ENCODE results near the gene ENGASE.

Gene ENGASE

GRCh38 chr17:79046916-79047280, 27.7 kb upstream of the ENGASE start:
- Histone ChIP-seq H4K20me1 (ENCODE audit: low read depth, low read length) (no peaks in the 10 kb centered on the region), H3F3A (ENCODE audit: insufficient read depth) (no peaks in the 10 kb centered on the region), H3K4me2 (ENCODE audit: low read depth, low read length, poor library complexity, severe bottlenecking) (no peak overlapping the region), H3K27ac (ENCODE audit: low read depth, low read length) (no peak overlapping the region), H3K9ac (ENCODE audit: low read length) (no peak overlapping the region), H3K4me3 (ENCODE audit: insufficient read depth, low read length, poor library complexity, severe bottlenecking) (no peak overlapping the region), H3K79me2 (ENCODE audit: insufficient read depth, low read length) (no peaks in the 10 kb centered on the region), H3K9me2 (replicated peaks; ENCODE audit: insufficient read depth, low read length) (no peaks in the 10 kb centered on the region), H3K9me3 (ENCODE audit: insufficient read depth, low read length) (no peaks in the 10 kb centered on the region), H2AFZ (ENCODE audit: low read depth, low read length, severe bottlenecking) (no peak overlapping the region), H3K27me3 (ENCODE audit: low read length) (no peaks in the 10 kb centered on the region), H3K36me3 (ENCODE audit: low read length) (no peaks in the 10 kb centered on the region)
- TF ChIP-seq CTCF (IDR thresholded peaks at IDR 0.05; ENCODE audit: insufficient read depth, low read length, poor library complexity, severe bottlenecking), result no peak
- TF ChIP-seq EZH2phosphoT487 (conservative IDR thresholded peaks at IDR 0.05; ENCODE audit: low read length), result no peak

- Histone ChIP-seq H3K27ac (ENCODE audit: low read depth, low read length) (no peak overlapping the region), H3K9me3 (ENCODE audit: insufficient read depth, low read length) (no peaks in the 10 kb centered on the region), H3F3A (ENCODE audit: insufficient read depth) (no peaks in the 10 kb centered on the region), H3K36me3 (ENCODE audit: low read length) (no peaks in the 10 kb centered on the region), H3K4me3 (ENCODE audit: insufficient read depth, low read length, poor library complexity, severe bottlenecking) (no peak overlapping the region), H3K9ac (ENCODE audit: low read length) (no peak overlapping the region), H3K27me3 (ENCODE audit: low read length) (no peaks in the 10 kb centered on the region), H3K79me2 (ENCODE audit: insufficient read depth, low read length) (no peaks in the 10 kb centered on the region), H2AFZ (ENCODE audit: low read depth, low read length, severe bottlenecking) (no peak overlapping the region), H3K4me2 (ENCODE audit: low read depth, low read length, poor library complexity, severe bottlenecking) (no peak overlapping the region), H3K9me2 (replicated peaks; ENCODE audit: insufficient read depth, low read length) (no peaks in the 10 kb centered on the region), H4K20me1 (ENCODE audit: low read depth, low read length) (no peaks in the 10 kb centered on the region)
- no peak for TF ChIP-seq EZH2phosphoT487 (conservative IDR thresholded peaks at IDR 0.05; ENCODE audit: low read length)
- TF ChIP-seq CTCF (IDR thresholded peaks at IDR 0.05; ENCODE audit: insufficient read depth, low read length, poor library complexity, severe bottlenecking), result no peak
Measured at GRCh38 chr17:79047291-79047920, 27.2 kb upstream of the ENGASE start.

DNA sequence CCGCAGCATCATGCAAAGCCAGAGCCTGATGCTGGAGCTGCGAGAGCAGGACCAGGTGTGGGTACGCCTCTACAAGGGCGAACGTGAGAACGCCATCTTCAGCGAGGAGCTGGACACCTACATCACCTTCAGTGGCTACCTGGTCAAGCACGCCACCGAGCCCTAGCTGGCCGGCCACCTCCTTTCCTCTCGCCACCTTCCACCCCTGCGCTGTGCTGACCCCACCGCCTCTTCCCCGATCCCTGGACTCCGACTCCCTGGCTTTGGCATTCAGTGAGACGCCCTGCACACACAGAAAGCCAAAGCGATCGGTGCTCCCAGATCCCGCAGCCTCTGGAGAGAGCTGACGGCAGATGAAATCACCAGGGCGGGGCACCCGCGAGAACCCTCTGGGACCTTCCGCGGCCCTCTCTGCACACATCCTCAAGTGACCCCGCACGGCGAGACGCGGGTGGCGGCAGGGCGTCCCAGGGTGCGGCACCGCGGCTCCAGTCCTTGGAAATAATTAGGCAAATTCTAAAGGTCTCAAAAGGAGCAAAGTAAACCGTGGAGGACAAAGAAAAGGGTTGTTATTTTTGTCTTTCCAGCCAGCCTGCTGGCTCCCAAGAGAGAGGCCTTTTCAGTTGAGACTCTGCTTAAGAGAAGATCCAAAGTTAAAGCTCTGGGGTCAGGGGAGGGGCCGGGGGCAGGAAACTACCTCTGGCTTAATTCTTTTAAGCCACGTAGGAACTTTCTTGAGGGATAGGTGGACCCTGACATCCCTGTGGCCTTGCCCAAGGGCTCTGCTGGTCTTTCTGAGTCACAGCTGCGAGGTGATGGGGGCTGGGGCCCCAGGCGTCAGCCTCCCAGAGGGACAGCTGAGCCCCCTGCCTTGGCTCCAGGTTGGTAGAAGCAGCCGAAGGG, 26.4 kb upstream of the ENGASE start:
- no peak for TF ChIP-seq CTCF (IDR thresholded peaks at IDR 0.05; ENCODE audit: insufficient read depth, low read length, poor library complexity, severe bottlenecking)
- Histone ChIP-seq H3K27me3 (ENCODE audit: low read length) (no peaks in the 10 kb centered on the region), H3K4me2 (ENCODE audit: low read depth, low read length, poor library complexity, severe bottlenecking) (no peak overlapping the region), H3K9ac (ENCODE audit: low read length) (no peak overlapping the region), H3K36me3 (ENCODE audit: low read length) (no peaks in the 10 kb centered on the region), H3K9me3 (ENCODE audit: insufficient read depth, low read length) (no peaks in the 10 kb centered on the region), H3K27ac (ENCODE audit: low read depth, low read length) (no peak overlapping the region), H3K79me2 (ENCODE audit: insufficient read depth, low read length) (no peaks in the 10 kb centered on the region), H3K4me3 (ENCODE audit: insufficient read depth, low read length, poor library complexity, severe bottlenecking) (no peak overlapping the region), H3K9me2 (replicated peaks; ENCODE audit: insufficient read depth, low read length) (no peaks in the 10 kb centered on the region), H4K20me1 (ENCODE audit: low read depth, low read length) (no peaks in the 10 kb centered on the region), H3F3A (ENCODE audit: insufficient read depth) (no peaks in the 10 kb centered on the region), H2AFZ (ENCODE audit: low read depth, low read length, severe bottlenecking) (no peak overlapping the region)

Measured in SU-DHL-6 (cell line).